BJ (cell line): ENCODE data around the gene NTRK3. TPM values are rescaled to one million over a fixed set of nuclear protein-coding genes. Genes with fewer than 3 reads are reported as not detected.

ENCODE experiments used
- CTCF ChIA-PET: fragments of 350-600 bp; formaldehyde crosslinking; extraction: SDS; loops from one replicate; lab custom pipeline; 2021; ENCODE audit warnings: antibody characterized with exemption, inconsistent platforms; lab: Yijun Ruan, JAX
- POLR2A ChIA-PET: fragments of 300-600 bp; sonication (Branson Sonifier 250); formaldehyde crosslinking; extraction: SDS; loops from one replicate; lab custom pipeline; 2021; ENCODE audit warnings: antibody characterized with exemption; lab: Charles Lee
- DNase-seq: peaks from one replicate; pipeline ENCODE4 v3.0.0-alpha.2; 2011; ENCODE audit warnings: low read depth
- H3K27me3 ChIP-seq: 2 replicates; pipeline ENCODE4 v1.6.0; 2011; ENCODE audit warnings: low read length; ENCODE audit not compliant: control insufficient read depth, insufficient read depth
- H3K36me3 ChIP-seq: 2 replicates; pipeline ENCODE4 v1.5.1; 2011; ENCODE audit warnings: low read length; ENCODE audit not compliant: control insufficient read depth, insufficient read depth
- H3K4me3 ChIP-seq: 2 replicates; pipeline ENCODE4 v1.5.1; 2011; ENCODE audit warnings: low read depth, mild to moderate bottlenecking, control low read depth, low read length
- polyA plus RNA-seq: library from polyadenylated mRNA; depleted of rRNA; stranded (reverse); fragments of >200 nt; gene quantifications from 2 replicates; pipeline ENCODE4 v1.2.3, GENCODE V29; 2011
- TF ChIP-seq, protein P1 (sequence below): IDR thresholded peaks from 2 replicates; pipeline ENCODE4 v1.5.1; 2011; ENCODE audit warnings: low read depth, mild to moderate bottlenecking, control low read depth, inconsistent platforms, low read length, moderate library complexity; ENCODE audit not compliant: insufficient read depth

The NTRK3 gene
- polyA plus RNA-seq, 1 experiment = 0.12 TPM

DNA sequence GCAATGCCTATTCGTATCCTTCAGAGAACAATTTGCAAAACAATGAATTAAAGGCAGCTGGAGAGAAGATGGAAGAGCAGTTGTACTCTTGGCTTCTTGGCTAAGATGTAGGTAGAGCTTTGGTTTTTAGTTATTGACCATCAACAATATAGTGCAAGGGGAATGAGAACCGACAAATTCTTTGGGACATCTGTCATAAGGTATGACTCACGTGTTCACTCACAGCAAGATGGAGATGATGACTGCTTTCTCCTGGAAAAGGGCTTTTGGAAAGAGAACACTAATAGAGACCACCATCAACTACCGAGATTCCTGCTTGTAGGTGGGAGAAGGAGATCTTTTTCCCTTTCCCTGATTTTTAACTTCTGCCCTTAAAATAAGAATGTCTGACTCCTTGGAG lies 234.9 kb downstream of the NTRK3 start:
- ChIA-PET CTCF (no interaction called here), POLR2A (no interaction called here)
- TF ChIP-seq, protein P1, sequence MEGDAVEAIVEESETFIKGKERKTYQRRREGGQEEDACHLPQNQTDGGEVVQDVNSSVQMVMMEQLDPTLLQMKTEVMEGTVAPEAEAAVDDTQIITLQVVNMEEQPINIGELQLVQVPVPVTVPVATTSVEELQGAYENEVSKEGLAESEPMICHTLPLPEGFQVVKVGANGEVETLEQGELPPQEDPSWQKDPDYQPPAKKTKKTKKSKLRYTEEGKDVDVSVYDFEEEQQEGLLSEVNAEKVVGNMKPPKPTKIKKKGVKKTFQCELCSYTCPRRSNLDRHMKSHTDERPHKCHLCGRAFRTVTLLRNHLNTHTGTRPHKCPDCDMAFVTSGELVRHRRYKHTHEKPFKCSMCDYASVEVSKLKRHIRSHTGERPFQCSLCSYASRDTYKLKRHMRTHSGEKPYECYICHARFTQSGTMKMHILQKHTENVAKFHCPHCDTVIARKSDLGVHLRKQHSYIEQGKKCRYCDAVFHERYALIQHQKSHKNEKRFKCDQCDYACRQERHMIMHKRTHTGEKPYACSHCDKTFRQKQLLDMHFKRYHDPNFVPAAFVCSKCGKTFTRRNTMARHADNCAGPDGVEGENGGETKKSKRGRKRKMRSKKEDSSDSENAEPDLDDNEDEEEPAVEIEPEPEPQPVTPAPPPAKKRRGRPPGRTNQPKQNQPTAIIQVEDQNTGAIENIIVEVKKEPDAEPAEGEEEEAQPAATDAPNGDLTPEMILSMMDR = no peak
- no peaks in the 10 kb centered on the region for H3K36me3 ChIP-seq
- no peaks in the 10 kb centered on the region for H3K27me3 ChIP-seq
- no peak overlapping the region for H3K4me3 ChIP-seq
- no peak for DNase-seq

DNA sequence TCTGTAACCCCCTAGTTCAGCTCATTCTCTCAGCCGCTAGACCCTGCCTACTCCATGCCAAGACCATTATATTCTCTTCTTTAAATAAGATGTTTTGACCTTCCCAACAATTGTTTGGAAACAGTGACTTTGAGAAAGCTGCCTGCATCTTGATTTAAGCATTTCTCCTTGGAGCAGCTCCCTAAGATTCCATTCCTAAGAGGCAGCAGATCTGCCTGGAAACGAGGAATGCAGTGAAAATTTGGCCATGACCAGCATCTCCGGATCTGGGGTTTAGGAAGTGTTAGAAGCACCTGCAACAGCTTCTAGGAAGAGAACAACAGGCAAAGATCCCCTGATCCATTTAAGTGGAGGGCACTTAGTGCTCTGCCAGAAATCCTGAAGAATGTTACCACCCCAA lies 235.7 kb downstream of the NTRK3 start:
- ChIA-PET CTCF (no interaction called here), POLR2A (no interaction called here)
- H3K27me3 ChIP-seq = no peaks in the 10 kb centered on the region
- DNase-seq = no peak
- TF ChIP-seq, protein P1 = no peak
- no peaks in the 10 kb centered on the region for H3K36me3 ChIP-seq
- H3K4me3 ChIP-seq = no peak overlapping the region

DNA sequence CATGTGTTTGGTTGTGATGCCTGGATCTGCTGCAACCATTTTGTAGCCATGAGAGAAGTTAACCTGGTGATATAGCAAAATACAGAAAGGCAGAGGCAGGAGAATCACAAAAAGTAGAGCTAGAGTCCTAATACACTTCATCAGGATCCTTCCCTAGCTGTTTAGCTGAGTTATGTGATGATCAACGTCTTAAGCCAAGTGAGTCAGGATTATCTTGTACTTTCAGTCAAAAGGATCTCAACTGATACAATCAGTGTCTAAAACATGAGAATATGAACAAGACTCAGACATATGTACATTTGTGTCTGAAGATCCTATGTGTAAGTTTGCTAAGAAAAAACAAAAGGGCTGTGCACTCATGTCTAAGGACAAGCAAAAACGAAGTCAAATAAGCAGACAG lies 236.9 kb downstream of the NTRK3 start:
- DNase-seq = no peak

DNA sequence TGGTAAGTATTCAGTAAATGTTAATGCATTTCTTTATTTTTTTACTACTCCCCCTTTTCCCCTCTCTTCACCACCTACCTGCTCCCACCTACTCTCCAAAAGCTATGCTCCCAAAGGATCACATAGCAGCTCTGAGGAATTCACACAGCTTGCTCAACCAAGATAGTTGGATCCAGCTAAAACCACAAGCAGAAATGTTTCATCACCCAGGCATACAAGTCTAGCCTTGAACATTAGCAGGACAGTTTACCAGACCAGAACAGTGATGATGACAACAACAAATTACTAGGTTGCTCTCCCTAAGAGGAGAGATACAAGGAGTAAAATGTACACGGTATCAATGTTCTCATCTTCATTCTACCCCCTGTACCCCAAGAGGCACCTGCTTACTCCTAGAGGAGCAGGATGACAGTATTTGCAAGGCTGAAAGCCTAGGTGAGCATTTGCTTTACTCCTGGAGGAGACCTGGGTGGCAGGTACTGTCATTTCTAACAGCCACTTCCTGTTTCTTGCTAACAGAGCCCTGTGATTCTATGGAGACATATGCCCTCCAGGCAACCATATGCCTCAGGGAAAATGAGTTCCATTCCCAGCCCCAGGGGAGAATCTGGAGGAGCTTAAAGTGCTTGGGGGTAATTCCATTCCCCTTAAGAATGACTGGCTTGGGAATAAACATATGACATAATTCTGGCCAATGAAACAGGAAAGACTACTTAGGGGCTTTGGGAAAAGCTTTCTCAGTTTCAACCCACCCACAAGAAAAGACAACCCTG lies 237.5 kb downstream of the NTRK3 start:
- DNase-seq = peak; percentile 0
- ChIA-PET POLR2A (no interaction called here), CTCF (interaction anchor here (1.0 kb wide), 1 partner anchor 9 kb away, joined by 3 read pairs; no protein-coding TSS in a partner anchor)
- no peaks in the 10 kb centered on the region for H3K36me3 ChIP-seq
- H3K4me3 ChIP-seq = no peak overlapping the region
- TF ChIP-seq, protein P1 = no peak
- H3K27me3 ChIP-seq = no peaks in the 10 kb centered on the region

More for the DNA sequence above, 236.9 kb downstream of the NTRK3 start:
- TF ChIP-seq, protein P1 = no peak
- no peak overlapping the region for H3K4me3 ChIP-seq
- CTCF ChIA-PET = interaction anchor here (1.0 kb wide), 1 partner anchor 10 kb away, joined by 3 read pairs; no protein-coding TSS in a partner anchor
- no peaks in the 10 kb centered on the region for H3K36me3 ChIP-seq
- H3K27me3 ChIP-seq = no peaks in the 10 kb centered on the region
- POLR2A ChIA-PET = no interaction called here

DNA sequence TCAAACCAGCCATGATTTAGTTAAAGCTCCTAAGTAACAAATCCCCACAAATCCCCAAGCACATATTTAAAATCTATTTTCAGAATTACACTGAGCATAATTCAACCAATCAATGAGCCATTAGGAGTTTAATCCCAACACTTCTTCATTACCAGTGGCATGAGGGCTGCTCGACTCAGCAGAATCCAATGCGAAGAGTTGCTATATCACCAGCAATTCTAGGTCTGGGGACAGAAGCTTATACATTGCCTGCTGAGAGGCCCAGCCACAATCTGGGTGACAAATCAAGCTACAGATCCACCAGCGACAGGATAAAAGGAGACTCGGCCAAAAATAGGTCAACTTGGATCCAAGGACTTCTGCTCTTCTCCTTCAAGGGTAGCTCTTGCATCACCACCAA lies 238.8 kb downstream of the NTRK3 start:
- Histone ChIP-seq H3K27me3 (no peaks in the 10 kb centered on the region), H3K36me3 (no peaks in the 10 kb centered on the region), H3K4me3 (no peak overlapping the region)
- ChIA-PET POLR2A (no interaction called here), CTCF (interaction anchor here (1.1 kb wide), 1 partner anchor 20 kb away, joined by 3 read pairs; no protein-coding TSS in a partner anchor)
- DNase-seq = no peak
- TF ChIP-seq, protein P1 = no peak
